ENCODE data around the gene MARK3. TPM values are rescaled to one million over a fixed set of nuclear protein-coding genes. Genes with fewer than 3 reads are reported as not detected.
A peak's percentile ranks its signal among the peaks of the same experiment; 100 is the strongest.

MARK3 gene
- total RNA-seq = 100 to 1,000 TPM in 2 of 4 donors, 10 to 100 TPM in 2; 50.7 to 111 (median 89.1) TPM

- Histone ChIP-seq H3K27ac (peak within 1 kb of the TSS; percentile 97 to 98), H3K9me3 (no peaks in the 10 kb centered on the region), H3K27me3 (no peaks in the 10 kb centered on the region), H3K4me3 (peak within 1 kb of the TSS; percentile 81 to 95), H3K4me1 (peaks cover 0 to 11% of the 10 kb centered on the region in 2 donors), H3K36me3 (no peaks in the 10 kb centered on the region)
- TF ChIP-seq POLR2A (IDR thresholded peaks at IDR 0.05) (peak; percentile 85 to 95), CTCF (IDR thresholded peaks at IDR 0.05) (peak in 3 of 4 experiments; percentile 21 to 39 (median 21))
- intact Hi-C loops (cut with DNase I; ENCODE audit: low total_unique reads) = no loop called here
- DNase-seq = peak; percentile 97
These were observed at the start of gene MARK3 for GRCh38 chr14:103385152-103385928. Gene MARK3, plus strand, starts transcription at chr14:103385415. Its CDS starts 615 bp downstream, at chr14:103386030.

- TF ChIP-seq POLR2A (IDR thresholded peaks at IDR 0.05) (no peak), CTCF (IDR thresholded peaks at IDR 0.05) (no peak)
- Histone ChIP-seq H3K27ac (peak overlapping the region in 1 of 2 donors; percentile 100), H3K4me1 (peaks cover 0 to 11% of the 10 kb centered on the region in 2 donors), H3K27me3 (no peaks in the 10 kb centered on the region), H3K36me3 (no peaks in the 10 kb centered on the region), H3K4me3 (no peak overlapping the region), H3K9me3 (no peaks in the 10 kb centered on the region)
- intact Hi-C loops (cut with DNase I; ENCODE audit: low total_unique reads) = no loop called here
- DNase-seq = no peak
These were observed 49.0 kb upstream of the MARK3 start for GRCh38 chr14:103336191-103336590.

- intact Hi-C loops (cut with DNase I; ENCODE audit: low total_unique reads) = no loop called here
- no peaks in the 10 kb centered on the region for H3K27me3 ChIP-seq
- no peak for DNase-seq
- no peaks in the 10 kb centered on the region for H3K36me3 ChIP-seq
- H3K9me3 ChIP-seq = no peaks in the 10 kb centered on the region
- H3K4me1 ChIP-seq = peaks cover 0 to 11% of the 10 kb centered on the region in 2 donors
- no peak overlapping the region for H3K27ac ChIP-seq
- no peak overlapping the region for H3K4me3 ChIP-seq
- no peak for TF ChIP-seq CTCF (IDR thresholded peaks at IDR 0.05)
- no peak for TF ChIP-seq POLR2A (IDR thresholded peaks at IDR 0.05)
These were observed 47.4 kb upstream of the MARK3 start for GRCh38 chr14:103337794-103338193.

GRCh38 chr14:103339561-103339960, 45.7 kb upstream of the MARK3 start:
- Histone ChIP-seq H3K27ac (no peak overlapping the region), H3K4me3 (no peak overlapping the region), H3K27me3 (no peaks in the 10 kb centered on the region), H3K4me1 (peaks cover 0 to 11% of the 10 kb centered on the region in 2 donors), H3K36me3 (no peaks in the 10 kb centered on the region), H3K9me3 (no peaks in the 10 kb centered on the region)
- DNase-seq = no peak
- TF ChIP-seq CTCF (IDR thresholded peaks at IDR 0.05) = no peak
- TF ChIP-seq POLR2A (IDR thresholded peaks at IDR 0.05) = no peak
- intact Hi-C loops (cut with DNase I; ENCODE audit: low total_unique reads) = no loop called here

- Histone ChIP-seq H3K9me3 (no peaks in the 10 kb centered on the region), H3K27ac (no peak overlapping the region), H3K4me1 (peaks cover 0 to 11% of the 10 kb centered on the region in 2 donors), H3K4me3 (no peak overlapping the region), H3K27me3 (no peaks in the 10 kb centered on the region), H3K36me3 (no peaks in the 10 kb centered on the region)
- DNase-seq = no peak
- no peak for TF ChIP-seq CTCF (IDR thresholded peaks at IDR 0.05)
- no peak for TF ChIP-seq POLR2A (IDR thresholded peaks at IDR 0.05)
- intact Hi-C loops (cut with DNase I; ENCODE audit: low total_unique reads) = no loop called here
These were observed 44.6 kb upstream of the MARK3 start for GRCh38 chr14:103340480-103341212.
